Activated naive CD4-positive, alpha-beta T cell (primary cell): ENCODE measurements around the gene GASK1A.

Experiments
- DNase-seq, 4 experiments: peaks; one replicate each; lab custom pipeline; 2025; lab: John Stamatoyannopoulos, UW

The GASK1A gene

GRCh38 chr3:43014241-43014640, 35.1 kb downstream of the GASK1A start:
- DNase-seq = no peak

GRCh38 chr3:43014956-43015355, 35.8 kb downstream of the GASK1A start:
- no peak for DNase-seq

GRCh38 chr3:43015572-43015971, 36.5 kb downstream of the GASK1A start:
- no peak for DNase-seq

GRCh38 chr3:43015991-43016865, 37.1 kb downstream of the GASK1A start:
- no peak for DNase-seq

- no peak for DNase-seq
Measured at GRCh38 chr3:43017004-43017403, 37.9 kb downstream of the GASK1A start.

- DNase-seq = no peak
Measured at GRCh38 chr3:43017593-43018195, 38.6 kb downstream of the GASK1A start.

GRCh38 chr3:43018246-43018645, 39.1 kb downstream of the GASK1A start:
- no peak for DNase-seq

GRCh38 chr3:43019006-43019809, 40.1 kb downstream of the GASK1A start:
- no peak for DNase-seq

- DNase-seq = no peak
Measured at GRCh38 chr3:43019826-43020225, 40.7 kb downstream of the GASK1A start.

- no peak for DNase-seq
Measured at GRCh38 chr3:43021186-43021585, 42.1 kb downstream of the GASK1A start.

GRCh38 chr3:43022121-43022520, 43.0 kb downstream of the GASK1A start:
- no peak for DNase-seq

GRCh38 chr3:43023066-43023465, 44.0 kb downstream of the GASK1A start:
- DNase-seq = no peak

- no peak for DNase-seq
Measured at GRCh38 chr3:43023746-43024145, 44.6 kb downstream of the GASK1A start.

- DNase-seq = peak in 2 of 4 experiments; percentile 25 to 35
Measured at GRCh38 chr3:43024181-43024885, 45.2 kb downstream of the GASK1A start.

GRCh38 chr3:43025423-43025822, 46.3 kb downstream of the GASK1A start:
- DNase-seq = no peak

GRCh38 chr3:43028001-43028400, 48.9 kb downstream of the GASK1A start:
- no peak for DNase-seq

- no peak for DNase-seq
Measured at GRCh38 chr3:43028678-43029490, 49.8 kb downstream of the GASK1A start.

GRCh38 chr3:43030162-43030935, 51.2 kb downstream of the GASK1A start:
- no peak for DNase-seq

- DNase-seq = no peak
Measured at GRCh38 chr3:43031485-43031884, 52.4 kb downstream of the GASK1A start.

- DNase-seq = no peak
Measured at GRCh38 chr3:43031889-43032545, 52.9 kb downstream of the GASK1A start.
